ENCODE measurements around the gene CACNA2D2.

Gene CACNA2D2

DNA sequence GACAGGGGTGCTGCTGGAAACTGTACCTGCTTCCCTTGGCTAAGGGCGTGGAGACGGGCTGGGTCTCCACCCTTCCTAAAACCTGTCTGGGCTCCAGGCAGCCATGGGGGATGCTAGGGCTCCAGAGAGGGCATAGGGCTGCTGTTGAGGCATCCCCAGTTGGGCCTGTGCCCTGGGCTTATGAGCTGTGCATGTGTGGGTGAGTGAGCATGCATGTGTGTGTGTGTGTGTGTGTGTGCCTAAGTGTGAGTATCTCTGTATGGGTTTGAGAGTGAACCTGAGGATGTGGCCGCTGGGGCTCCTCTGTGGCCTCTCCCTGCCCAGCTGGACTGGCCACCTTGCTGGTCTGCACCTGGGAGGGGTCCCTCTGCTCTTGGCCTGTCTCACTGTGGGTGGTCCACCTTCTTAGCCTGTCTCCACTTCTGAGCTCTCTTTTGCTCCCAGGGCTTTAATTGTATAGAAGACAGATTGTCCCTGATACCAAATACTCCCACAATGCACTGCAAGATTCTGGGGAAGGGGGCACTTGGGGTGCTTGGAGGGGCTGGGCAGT lies 132.2 kb downstream of the CACNA2D2 start:
- Histone ChIP-seq H3K9ac (ENCODE audit: low read length) (no peak overlapping the region), H3K36me3 (replicated peaks; ENCODE audit: insufficient read depth, low read length) (no peaks in the 10 kb centered on the region), H3K4me2 (ENCODE audit: low read depth, low read length) (no peak overlapping the region), H3F3A (ENCODE audit: insufficient read depth, low read length) (no peaks in the 10 kb centered on the region), H2AFZ (ENCODE audit: low read length) (no peak overlapping the region), H3K27me3 (replicated peaks; ENCODE audit: insufficient read depth, low read length) (peaks cover 55% of the 10 kb centered on the region), H3K79me2 (ENCODE audit: low read length) (no peaks in the 10 kb centered on the region), H3K4me3 (ENCODE audit: low read length) (no peak overlapping the region), H3K27ac (ENCODE audit: low read length) (no peak overlapping the region), H3K4me1 (ENCODE audit: low read length) (peaks cover 3% of the 10 kb centered on the region), H3K9me3 (replicated peaks; ENCODE audit: insufficient read depth, low read length) (no peaks in the 10 kb centered on the region), H4K20me1 (ENCODE audit: insufficient read depth, low read length) (no peaks in the 10 kb centered on the region), H3K9me2 (replicated peaks; ENCODE audit: insufficient read depth, low read length) (no peaks in the 10 kb centered on the region)
- TF ChIP-seq CTCF (IDR thresholded peaks at IDR 0.05; ENCODE audit: low read length) (no peak), EZH2phosphoT487 (IDR thresholded peaks at IDR 0.05; ENCODE audit: low read length) (no peak), EZH2 (optimal IDR thresholded peaks at IDR 0.05; ENCODE audit: low read depth, low read length) (no peak)
- no peak for DNase-seq

- no peak overlapping the region for H3K4me2 ChIP-seq (ENCODE audit: low read depth, low read length)
- no peak for DNase-seq
- H2AFZ ChIP-seq (ENCODE audit: low read length), result no peak overlapping the region
- H3K27me3 ChIP-seq (replicated peaks; ENCODE audit: insufficient read depth, low read length), result peaks cover 54% of the 10 kb centered on the region
- H3K27ac ChIP-seq (ENCODE audit: low read length), result no peak overlapping the region
- no peaks in the 10 kb centered on the region for H3K36me3 ChIP-seq (replicated peaks; ENCODE audit: insufficient read depth, low read length)
- no peaks in the 10 kb centered on the region for H3K9me3 ChIP-seq (replicated peaks; ENCODE audit: insufficient read depth, low read length)
- no peak overlapping the region for H3K9ac ChIP-seq (ENCODE audit: low read length)
- H3F3A ChIP-seq (ENCODE audit: insufficient read depth, low read length), result no peaks in the 10 kb centered on the region
- H3K4me1 ChIP-seq (ENCODE audit: low read length), result peaks cover 3% of the 10 kb centered on the region
- TF ChIP-seq CTCF (IDR thresholded peaks at IDR 0.05; ENCODE audit: low read length) (no peak), EZH2 (optimal IDR thresholded peaks at IDR 0.05; ENCODE audit: low read depth, low read length) (no peak), EZH2phosphoT487 (IDR thresholded peaks at IDR 0.05; ENCODE audit: low read length) (no peak)
- no peak overlapping the region for H3K4me3 ChIP-seq (ENCODE audit: low read length)
- H3K9me2 ChIP-seq (replicated peaks; ENCODE audit: insufficient read depth, low read length), result no peaks in the 10 kb centered on the region
- no peaks in the 10 kb centered on the region for H4K20me1 ChIP-seq (ENCODE audit: insufficient read depth, low read length)
- no peaks in the 10 kb centered on the region for H3K79me2 ChIP-seq (ENCODE audit: low read length)
Observed at GRCh38 chr3:50370594-50370993, 132.8 kb downstream of the CACNA2D2 start.

DNA sequence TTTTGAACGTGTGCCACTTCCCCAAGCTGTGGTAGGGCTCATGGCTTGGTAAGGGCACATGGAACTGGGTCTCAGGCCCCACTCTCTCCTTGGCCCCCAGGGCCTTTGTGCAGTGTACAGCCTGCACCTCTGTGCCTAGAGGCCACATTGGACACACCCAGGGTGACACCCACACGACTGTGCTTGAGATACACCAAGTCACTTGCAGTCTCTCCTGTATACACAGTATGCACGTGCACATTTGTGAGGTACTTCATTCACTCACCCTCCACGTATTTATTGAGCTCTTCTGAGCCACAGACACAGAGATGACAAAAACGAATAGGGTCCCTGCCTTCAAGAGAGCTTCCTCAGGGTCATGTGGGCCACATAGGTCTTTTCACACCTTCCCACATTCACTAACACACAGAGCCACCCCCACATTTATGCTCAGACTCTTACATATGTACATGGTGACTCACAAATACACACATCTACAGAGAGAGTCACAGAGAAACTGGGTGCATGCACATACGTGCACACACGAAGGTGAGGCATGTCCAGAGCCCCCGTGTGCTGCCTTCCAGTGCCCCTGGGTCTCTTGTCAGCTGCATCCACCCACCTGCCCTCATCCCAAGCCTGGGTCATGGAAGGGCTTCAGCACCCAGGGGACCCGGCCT lies 134.3 kb downstream of the CACNA2D2 start:
- Histone ChIP-seq H3K36me3 (replicated peaks; ENCODE audit: insufficient read depth, low read length) (no peaks in the 10 kb centered on the region), H3K4me3 (ENCODE audit: low read length) (no peak overlapping the region), H3K9me3 (replicated peaks; ENCODE audit: insufficient read depth, low read length) (no peaks in the 10 kb centered on the region), H3K9me2 (replicated peaks; ENCODE audit: insufficient read depth, low read length) (no peaks in the 10 kb centered on the region), H4K20me1 (ENCODE audit: insufficient read depth, low read length) (no peaks in the 10 kb centered on the region), H3K79me2 (ENCODE audit: low read length) (no peaks in the 10 kb centered on the region), H3K4me1 (ENCODE audit: low read length) (no peaks in the 10 kb centered on the region), H3K27me3 (replicated peaks; ENCODE audit: insufficient read depth, low read length) (peaks cover 53% of the 10 kb centered on the region), H3K9ac (ENCODE audit: low read length) (no peak overlapping the region), H3F3A (ENCODE audit: insufficient read depth, low read length) (no peaks in the 10 kb centered on the region), H2AFZ (ENCODE audit: low read length) (no peak overlapping the region), H3K4me2 (ENCODE audit: low read depth, low read length) (no peak overlapping the region), H3K27ac (ENCODE audit: low read length) (no peak overlapping the region)
- DNase-seq, result no peak
- TF ChIP-seq EZH2phosphoT487 (IDR thresholded peaks at IDR 0.05; ENCODE audit: low read length) (no peak), CTCF (IDR thresholded peaks at IDR 0.05; ENCODE audit: low read length) (no peak), EZH2 (optimal IDR thresholded peaks at IDR 0.05; ENCODE audit: low read depth, low read length) (no peak)
